ENCODE data around the gene MFSD12.
"Not testable (repeated sequence)": the region's sequence is repeated elsewhere in the genome, so short reads cannot be mapped to it uniquely, and the experiment has no call there.

The MFSD12 gene

DNA sequence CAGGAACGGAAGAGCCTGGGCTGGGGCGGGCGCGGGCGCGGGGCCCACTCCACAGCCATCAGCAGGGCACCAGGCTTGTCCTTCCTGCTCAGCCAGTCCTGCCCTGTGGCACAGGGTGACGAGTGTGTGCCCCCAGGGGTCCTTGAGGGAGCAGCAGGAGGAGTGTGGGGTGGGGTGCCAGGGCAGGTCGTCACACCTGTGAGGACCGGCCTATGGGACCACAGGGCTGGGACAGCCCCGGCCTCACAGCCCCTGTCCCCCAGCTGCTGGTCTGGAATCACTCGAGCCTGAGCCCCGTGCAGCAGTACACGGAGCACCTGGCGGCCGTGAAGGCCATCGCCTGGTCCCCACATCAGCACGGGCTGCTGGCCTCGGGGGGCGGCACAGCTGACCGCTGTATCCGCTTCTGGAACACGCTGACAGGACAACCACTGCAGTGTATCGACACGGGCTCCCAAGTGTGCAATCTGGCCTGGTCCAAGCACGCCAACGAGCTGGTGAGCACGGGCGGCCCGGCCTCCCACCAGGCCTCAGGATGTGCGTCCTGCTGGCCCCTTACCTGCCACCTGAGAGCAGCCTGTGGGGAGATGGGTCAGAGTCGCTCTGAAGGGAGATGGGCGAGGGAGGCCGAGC is 25.1 kb downstream of the MFSD12 start:
- Histone ChIP-seq H4K20me1 (ENCODE audit: low read depth, low read length) (no peaks in the 10 kb centered on the region), H3K9ac (ENCODE audit: low read length) (no peak overlapping the region), H3K27ac (ENCODE audit: low read depth, low read length) (no peak overlapping the region), H3K9me3 (ENCODE audit: insufficient read depth, low read length) (no peaks in the 10 kb centered on the region), H3K27me3 (ENCODE audit: low read length) (no peaks in the 10 kb centered on the region), H3K4me2 (ENCODE audit: low read depth, low read length, poor library complexity, severe bottlenecking) (no peak overlapping the region), H3K36me3 (ENCODE audit: low read length) (no peaks in the 10 kb centered on the region), H3K9me2 (replicated peaks; ENCODE audit: insufficient read depth, low read length) (no peaks in the 10 kb centered on the region), H2AFZ (ENCODE audit: low read depth, low read length, severe bottlenecking) (no peak overlapping the region), H3K79me2 (ENCODE audit: insufficient read depth, low read length) (no peaks in the 10 kb centered on the region), H3F3A (ENCODE audit: insufficient read depth) (no peaks in the 10 kb centered on the region), H3K4me3 (ENCODE audit: insufficient read depth, low read length, poor library complexity, severe bottlenecking) (no peak overlapping the region)
- TF ChIP-seq EZH2phosphoT487 (conservative IDR thresholded peaks at IDR 0.05; ENCODE audit: low read length), result no peak
- TF ChIP-seq, protein P1, sequence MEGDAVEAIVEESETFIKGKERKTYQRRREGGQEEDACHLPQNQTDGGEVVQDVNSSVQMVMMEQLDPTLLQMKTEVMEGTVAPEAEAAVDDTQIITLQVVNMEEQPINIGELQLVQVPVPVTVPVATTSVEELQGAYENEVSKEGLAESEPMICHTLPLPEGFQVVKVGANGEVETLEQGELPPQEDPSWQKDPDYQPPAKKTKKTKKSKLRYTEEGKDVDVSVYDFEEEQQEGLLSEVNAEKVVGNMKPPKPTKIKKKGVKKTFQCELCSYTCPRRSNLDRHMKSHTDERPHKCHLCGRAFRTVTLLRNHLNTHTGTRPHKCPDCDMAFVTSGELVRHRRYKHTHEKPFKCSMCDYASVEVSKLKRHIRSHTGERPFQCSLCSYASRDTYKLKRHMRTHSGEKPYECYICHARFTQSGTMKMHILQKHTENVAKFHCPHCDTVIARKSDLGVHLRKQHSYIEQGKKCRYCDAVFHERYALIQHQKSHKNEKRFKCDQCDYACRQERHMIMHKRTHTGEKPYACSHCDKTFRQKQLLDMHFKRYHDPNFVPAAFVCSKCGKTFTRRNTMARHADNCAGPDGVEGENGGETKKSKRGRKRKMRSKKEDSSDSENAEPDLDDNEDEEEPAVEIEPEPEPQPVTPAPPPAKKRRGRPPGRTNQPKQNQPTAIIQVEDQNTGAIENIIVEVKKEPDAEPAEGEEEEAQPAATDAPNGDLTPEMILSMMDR (IDR thresholded peaks at IDR 0.05; ENCODE audit: insufficient read depth, low read length, poor library complexity, severe bottlenecking), result no peak

DNA sequence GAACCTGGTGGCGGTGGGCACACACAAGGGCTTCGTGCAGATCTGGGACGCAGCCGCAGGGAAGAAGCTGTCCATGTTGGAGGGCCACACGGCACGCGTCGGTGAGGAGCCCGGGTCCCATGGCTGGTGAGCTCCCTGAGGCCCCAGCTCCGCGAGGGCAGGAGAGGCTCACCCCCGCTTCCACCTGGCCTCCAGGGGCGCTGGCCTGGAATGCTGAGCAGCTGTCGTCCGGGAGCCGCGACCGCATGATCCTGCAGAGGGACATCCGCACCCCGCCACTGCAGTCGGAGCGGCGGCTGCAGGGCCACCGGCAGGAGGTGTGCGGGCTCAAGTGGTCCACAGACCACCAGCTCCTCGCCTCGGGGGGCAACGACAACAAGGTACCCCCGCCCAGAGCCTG is 25.7 kb downstream of the MFSD12 start:
- H3K4me3 ChIP-seq (ENCODE audit: insufficient read depth, low read length, poor library complexity, severe bottlenecking), result no peak overlapping the region
- no peak overlapping the region for H3K27ac ChIP-seq (ENCODE audit: low read depth, low read length)
- H3K9me2 ChIP-seq (replicated peaks; ENCODE audit: insufficient read depth, low read length), result no peaks in the 10 kb centered on the region
- no peaks in the 10 kb centered on the region for H3K27me3 ChIP-seq (ENCODE audit: low read length)
- no peaks in the 10 kb centered on the region for H3K9me3 ChIP-seq (ENCODE audit: insufficient read depth, low read length)
- H3K36me3 ChIP-seq (ENCODE audit: low read length), result no peaks in the 10 kb centered on the region
- H3K9ac ChIP-seq (ENCODE audit: low read length), result no peak overlapping the region
- no peak overlapping the region for H3K4me2 ChIP-seq (ENCODE audit: low read depth, low read length, poor library complexity, severe bottlenecking)
- TF ChIP-seq, protein P1 (IDR thresholded peaks at IDR 0.05; ENCODE audit: insufficient read depth, low read length, poor library complexity, severe bottlenecking), result no peak
- no peaks in the 10 kb centered on the region for H3K79me2 ChIP-seq (ENCODE audit: insufficient read depth, low read length)
- no peak overlapping the region for H2AFZ ChIP-seq (ENCODE audit: low read depth, low read length, severe bottlenecking)
- no peaks in the 10 kb centered on the region for H4K20me1 ChIP-seq (ENCODE audit: low read depth, low read length)
- no peaks in the 10 kb centered on the region for H3F3A ChIP-seq (ENCODE audit: insufficient read depth)

DNA sequence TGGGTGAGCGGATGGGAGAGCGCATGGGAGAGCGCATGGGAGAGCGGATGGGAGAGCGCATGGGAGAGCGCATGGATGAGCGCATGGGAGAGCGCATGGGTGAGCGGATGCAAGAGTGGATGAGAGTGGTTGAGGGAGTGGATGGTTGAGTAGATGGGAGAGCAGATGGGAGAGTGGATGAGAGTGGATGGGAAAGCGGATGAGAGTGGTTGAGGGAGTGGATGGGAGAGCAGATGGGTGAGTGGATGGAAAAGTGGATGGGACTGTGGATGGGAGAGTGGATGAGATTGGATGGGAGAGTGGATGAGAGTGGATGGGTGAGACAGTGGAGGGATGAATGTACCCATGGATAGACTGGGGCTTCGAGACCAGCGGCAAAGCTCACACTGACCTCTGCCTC is 27.0 kb downstream of the MFSD12 start:
- Histone ChIP-seq H4K20me1 (ENCODE audit: low read depth, low read length) (no peaks in the 10 kb centered on the region), H3K36me3 (ENCODE audit: low read length) (no peaks in the 10 kb centered on the region), H2AFZ (ENCODE audit: low read depth, low read length, severe bottlenecking) (no peak overlapping the region), H3K27ac (ENCODE audit: low read depth, low read length) (no peak overlapping the region), H3K9me3 (ENCODE audit: insufficient read depth, low read length) (no peaks in the 10 kb centered on the region), H3K9me2 (replicated peaks; ENCODE audit: insufficient read depth, low read length) (no peaks in the 10 kb centered on the region), H3F3A (ENCODE audit: insufficient read depth) (no peaks in the 10 kb centered on the region), H3K27me3 (ENCODE audit: low read length) (no peaks in the 10 kb centered on the region), H3K4me2 (ENCODE audit: low read depth, low read length, poor library complexity, severe bottlenecking) (no peak overlapping the region), H3K4me3 (ENCODE audit: insufficient read depth, low read length, poor library complexity, severe bottlenecking) (no peak overlapping the region), H3K9ac (ENCODE audit: low read length) (no peak overlapping the region), H3K79me2 (ENCODE audit: insufficient read depth, low read length) (no peaks in the 10 kb centered on the region)
- TF ChIP-seq, protein P1 (IDR thresholded peaks at IDR 0.05; ENCODE audit: insufficient read depth, low read length, poor library complexity, severe bottlenecking), result no peak
- no peak for TF ChIP-seq EZH2phosphoT487 (conservative IDR thresholded peaks at IDR 0.05; ENCODE audit: low read length)

DNA sequence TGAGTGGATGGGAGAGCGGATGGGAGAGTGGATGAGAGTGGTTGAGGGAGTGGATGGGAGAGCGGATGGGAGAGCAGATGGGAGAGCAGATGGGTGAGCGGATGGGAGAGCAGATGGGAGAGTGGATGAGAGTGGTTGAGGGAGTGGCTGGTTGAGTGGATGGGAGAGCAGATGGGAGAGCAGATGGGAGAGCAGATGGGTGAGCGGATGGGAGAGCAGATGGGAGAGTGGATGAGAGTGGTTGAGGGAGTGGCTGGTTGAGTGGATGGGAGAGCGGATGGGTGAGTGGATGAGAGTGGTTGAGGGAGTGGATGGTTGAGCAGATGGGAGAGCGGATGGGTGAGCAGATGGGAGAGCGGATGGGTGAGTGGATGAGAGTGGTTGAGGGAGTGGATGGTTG is 28.1 kb downstream of the MFSD12 start:
- not testable (repeated sequence) for H3K79me2 ChIP-seq (ENCODE audit: insufficient read depth, low read length); H3K9ac ChIP-seq (ENCODE audit: low read length); H3K4me2 ChIP-seq (ENCODE audit: low read depth, low read length, poor library complexity, severe bottlenecking); H3K9me3 ChIP-seq (ENCODE audit: insufficient read depth, low read length); H3K27me3 ChIP-seq (ENCODE audit: low read length); H2AFZ ChIP-seq (ENCODE audit: low read depth, low read length, severe bottlenecking); H3K36me3 ChIP-seq (ENCODE audit: low read length); H3K4me3 ChIP-seq (ENCODE audit: insufficient read depth, low read length, poor library complexity, severe bottlenecking); H4K20me1 ChIP-seq (ENCODE audit: low read depth, low read length); H3K27ac ChIP-seq (ENCODE audit: low read depth, low read length); H3F3A ChIP-seq (ENCODE audit: insufficient read depth); H3K9me2 ChIP-seq (replicated peaks; ENCODE audit: insufficient read depth, low read length)
